ENCODE measurements around the gene FER.
"Not testable (repeated sequence)": the region's sequence is repeated elsewhere in the genome, so short reads cannot be mapped to it uniquely, and the experiment has no call there.

The FER gene

DNA sequence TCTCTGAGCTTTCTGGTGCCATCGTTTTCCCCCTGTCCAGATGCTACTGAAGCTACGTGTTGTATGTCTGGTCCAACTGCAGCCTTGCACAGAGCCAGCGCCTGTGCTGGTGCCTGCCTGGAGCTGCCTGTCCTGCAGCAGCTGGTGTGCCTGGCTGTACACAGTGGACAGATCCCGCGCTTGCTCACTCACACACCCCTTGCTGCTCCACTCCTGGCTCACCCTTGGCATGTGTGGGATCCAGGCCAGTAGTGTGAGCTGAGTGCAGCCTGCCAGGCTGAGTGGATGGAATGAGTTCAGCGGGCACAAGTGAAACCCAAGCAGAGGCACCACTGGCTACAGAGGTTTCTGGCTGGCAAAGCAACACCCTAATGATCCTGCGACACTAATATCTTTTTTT is 40.4 kb downstream of the FER start:
- H3K9me3 ChIP-seq = peaks cover 39% of the 10 kb centered on the region
- no peak overlapping the region for H3K4me3 ChIP-seq
- no peaks in the 10 kb centered on the region for H3K27me3 ChIP-seq
- H3K36me3 ChIP-seq = peaks cover 39% of the 10 kb centered on the region
- no peaks in the 10 kb centered on the region for H3K4me1 ChIP-seq
- H3K9ac ChIP-seq = no peak overlapping the region
- no peaks in the 10 kb centered on the region for H4K20me1 ChIP-seq
- no peak overlapping the region for H3K27ac ChIP-seq
- TF ChIP-seq Cebpa-rat (IDR thresholded peaks at IDR 0.05) = no peak
- no peak overlapping the region for H3K4me2 ChIP-seq

- Histone ChIP-seq H3K36me3 (peaks cover 5% of the 10 kb centered on the region; the same call in 1 of the 2 replicates), H4K20me1 (no peaks in the 10 kb centered on the region), H3K9ac (no peak overlapping the region), H3K27ac (no peak overlapping the region), H3K4me3 (no peak overlapping the region), H3K27me3 (no peaks in the 10 kb centered on the region), H3K4me2 (no peak overlapping the region), H3K9me3 (peaks cover 9% of the 10 kb centered on the region), H3K4me1 (no peaks in the 10 kb centered on the region)
- TF ChIP-seq Cebpa-rat (IDR thresholded peaks at IDR 0.05) = no peak
These were observed 45.5 kb downstream of the FER start for GRCh38 chr5:108793207-108793606.

DNA sequence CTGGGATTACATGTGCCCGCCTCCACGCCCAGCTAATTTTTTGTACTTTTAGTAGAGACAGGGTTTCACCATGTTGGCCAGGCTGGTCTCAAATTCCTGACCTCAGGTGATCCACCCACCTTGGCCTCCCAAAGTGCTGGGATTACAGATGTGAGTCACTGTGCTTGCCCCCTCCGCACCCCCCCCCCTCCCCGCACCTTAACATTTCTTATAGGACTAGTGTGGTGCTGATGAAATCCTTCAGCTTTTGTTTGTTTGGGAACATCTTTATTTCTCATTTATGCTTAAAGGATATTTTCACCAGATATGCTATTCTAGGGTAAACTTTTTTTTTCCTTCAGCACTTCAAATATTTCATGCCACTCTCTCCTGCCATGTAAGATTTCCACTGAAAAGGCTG is 46.7 kb downstream of the FER start:
- not testable (repeated sequence) for H3K27ac ChIP-seq

DNA sequence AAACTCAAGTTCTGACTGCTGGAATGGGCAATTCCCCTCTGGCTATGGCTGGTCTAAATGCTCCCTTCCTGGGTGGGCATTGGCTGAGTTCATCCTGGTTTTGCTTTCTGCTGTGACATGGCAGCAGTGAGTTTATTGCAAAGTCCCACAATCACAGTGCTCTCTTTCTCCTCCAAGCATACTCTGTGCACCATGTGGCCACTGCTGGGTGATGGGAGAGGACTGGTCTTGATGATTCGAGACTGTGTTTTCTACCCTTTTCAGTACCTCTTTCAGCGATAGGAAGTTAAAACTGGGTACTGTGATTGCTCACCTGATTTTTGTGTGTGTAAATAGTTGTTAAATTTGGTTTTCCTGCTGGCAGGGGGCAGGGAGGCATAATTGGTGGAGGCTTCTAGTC is 49.7 kb downstream of the FER start:
- no peak overlapping the region for H3K27ac ChIP-seq
- no peaks in the 10 kb centered on the region for H4K20me1 ChIP-seq
- H3K4me1 ChIP-seq = no peaks in the 10 kb centered on the region
- no peak overlapping the region for H3K9ac ChIP-seq
- no peak for TF ChIP-seq Cebpa-rat (IDR thresholded peaks at IDR 0.05)
- peaks cover 9% of the 10 kb centered on the region; the same call in 1 of the 2 replicates for H3K9me3 ChIP-seq
- H3K27me3 ChIP-seq = no peaks in the 10 kb centered on the region
- H3K36me3 ChIP-seq = peaks cover 16% of the 10 kb centered on the region; the same call in 1 of the 2 replicates
- no peak overlapping the region for H3K4me2 ChIP-seq
- no peak overlapping the region for H3K4me3 ChIP-seq

More for the DNA sequence above, 46.7 kb downstream of the FER start:
- H3K27me3 ChIP-seq, H3K9ac ChIP-seq, H3K4me3 ChIP-seq, H4K20me1 ChIP-seq, H3K4me2 ChIP-seq, H3K9me3 ChIP-seq, H3K4me1 ChIP-seq, H3K36me3 ChIP-seq: not testable (repeated sequence)

- TF ChIP-seq Cebpa-rat (IDR thresholded peaks at IDR 0.05) = no peak
- H3K4me2 ChIP-seq = no peak overlapping the region
- H3K9me3 ChIP-seq = peaks cover 15% of the 10 kb centered on the region
- peaks cover 16% of the 10 kb centered on the region; the same call in 1 of the 2 replicates for H3K36me3 ChIP-seq
- no peaks in the 10 kb centered on the region for H3K27me3 ChIP-seq
- H3K4me1 ChIP-seq = no peaks in the 10 kb centered on the region
- no peak overlapping the region for H3K4me3 ChIP-seq
- no peaks in the 10 kb centered on the region for H4K20me1 ChIP-seq
- H3K9ac ChIP-seq = no peak overlapping the region
- H3K27ac ChIP-seq = no peak overlapping the region
These were observed 50.3 kb downstream of the FER start for GRCh38 chr5:108797986-108798385.

DNA sequence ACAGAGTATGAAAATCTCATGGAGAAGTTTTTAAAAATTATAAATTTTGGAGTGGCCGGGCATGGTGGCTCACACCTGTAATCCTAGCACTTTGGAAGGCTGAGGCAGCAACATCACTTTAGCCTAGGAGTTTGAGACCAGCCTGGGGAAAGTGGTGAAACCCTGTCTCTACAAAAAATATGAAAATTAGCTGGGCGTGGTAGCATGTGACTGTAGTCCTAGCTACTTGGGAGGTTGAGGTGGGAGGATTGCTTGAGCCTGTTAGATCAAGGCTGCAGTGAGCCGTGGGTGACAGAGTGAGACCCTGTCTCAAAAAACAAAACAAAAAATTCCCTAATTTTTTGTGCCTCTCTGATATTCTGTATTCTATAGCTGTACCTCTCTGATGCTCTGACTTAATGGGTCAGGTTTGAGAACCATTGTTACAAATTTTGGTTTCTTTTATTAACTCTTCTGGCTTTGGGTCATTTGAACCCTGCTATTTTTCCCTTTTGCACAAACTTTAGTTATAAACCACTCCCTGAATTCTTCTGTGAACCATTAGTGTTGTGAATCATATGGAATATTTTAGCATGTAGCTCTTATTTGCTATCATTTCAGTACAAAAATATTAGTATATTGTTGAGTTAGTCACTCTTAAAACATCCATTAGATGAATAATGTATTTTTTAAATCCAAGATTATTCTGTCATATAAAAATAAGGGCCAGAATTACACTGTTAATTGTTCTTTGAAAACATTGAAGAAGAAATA is 51.0 kb downstream of the FER start:
- peaks cover 16% of the 10 kb centered on the region; the same call in 1 of the 2 replicates for H3K36me3 ChIP-seq
- no peak overlapping the region for H3K27ac ChIP-seq
- H3K27me3 ChIP-seq = no peaks in the 10 kb centered on the region
- no peaks in the 10 kb centered on the region for H3K4me1 ChIP-seq
- TF ChIP-seq Cebpa-rat (IDR thresholded peaks at IDR 0.05) = no peak
- no peak overlapping the region for H3K9ac ChIP-seq
- H3K9me3 ChIP-seq = peaks cover 22% of the 10 kb centered on the region
- no peak overlapping the region for H3K4me2 ChIP-seq
- no peak overlapping the region for H3K4me3 ChIP-seq
- no peaks in the 10 kb centered on the region for H4K20me1 ChIP-seq

GRCh38 chr5:108801301-108801700 is 53.6 kb downstream of the FER start:
- Histone ChIP-seq H3K36me3 (peaks cover 28% of the 10 kb centered on the region), H3K4me2 (no peak overlapping the region), H3K27me3 (no peaks in the 10 kb centered on the region), H3K4me3 (no peak overlapping the region), H3K9ac (no peak overlapping the region), H3K4me1 (no peaks in the 10 kb centered on the region), H4K20me1 (no peaks in the 10 kb centered on the region), H3K9me3 (peaks cover 41% of the 10 kb centered on the region), H3K27ac (no peak overlapping the region)
- no peak for TF ChIP-seq Cebpa-rat (IDR thresholded peaks at IDR 0.05)

DNA sequence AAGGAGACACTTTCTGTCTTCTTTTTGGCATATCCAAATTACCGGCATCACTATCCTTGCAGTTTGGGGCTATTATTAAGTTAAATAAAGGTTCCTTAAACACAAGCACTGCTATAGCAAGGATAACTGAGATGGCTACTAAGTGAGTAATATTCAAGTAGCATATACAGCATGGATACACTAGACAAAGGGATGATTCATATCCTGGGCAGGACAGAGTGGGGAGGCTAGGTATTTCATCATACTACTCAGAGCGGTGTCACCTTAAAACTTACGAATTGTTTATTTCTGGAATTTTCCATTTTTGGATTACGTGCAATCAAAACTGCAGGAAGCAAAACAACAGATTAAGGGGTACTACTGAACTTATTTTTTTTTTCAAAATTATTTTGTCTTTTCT is 54.1 kb downstream of the FER start:
- Histone ChIP-seq H3K36me3 (peaks cover 30% of the 10 kb centered on the region), H3K27me3 (no peaks in the 10 kb centered on the region), H3K4me1 (no peaks in the 10 kb centered on the region), H3K9me3 (peaks cover 45% of the 10 kb centered on the region), H3K27ac (no peak overlapping the region), H3K4me2 (no peak overlapping the region), H3K4me3 (no peak overlapping the region), H3K9ac (no peak overlapping the region), H4K20me1 (no peaks in the 10 kb centered on the region)
- no peak; the same call in 1 of the 2 replicates for TF ChIP-seq Cebpa-rat (IDR thresholded peaks at IDR 0.05)

GRCh38 chr5:108810717-108811116 is 63.0 kb downstream of the FER start:
- no peaks in the 10 kb centered on the region for H3K4me1 ChIP-seq
- H3K4me3 ChIP-seq = no peak overlapping the region
- no peak overlapping the region for H3K27ac ChIP-seq
- no peak for TF ChIP-seq Cebpa-rat (IDR thresholded peaks at IDR 0.05)
- peaks cover 17% of the 10 kb centered on the region; the same call in 1 of the 2 replicates for H3K36me3 ChIP-seq
- H3K4me2 ChIP-seq = no peak overlapping the region
- no peak overlapping the region for H3K9ac ChIP-seq
- H3K27me3 ChIP-seq = no peaks in the 10 kb centered on the region
- peaks cover 27% of the 10 kb centered on the region for H3K9me3 ChIP-seq
- no peaks in the 10 kb centered on the region for H4K20me1 ChIP-seq

- Histone ChIP-seq H3K4me3 (no peak overlapping the region), H3K4me1 (no peaks in the 10 kb centered on the region), H3K4me2 (no peak overlapping the region), H3K36me3 (peaks cover 9% of the 10 kb centered on the region; the same call in 1 of the 2 replicates), H4K20me1 (no peaks in the 10 kb centered on the region), H3K9ac (no peak overlapping the region), H3K27ac (no peak overlapping the region), H3K9me3 (peaks cover 11% of the 10 kb centered on the region), H3K27me3 (no peaks in the 10 kb centered on the region)
- no peak for TF ChIP-seq Cebpa-rat (IDR thresholded peaks at IDR 0.05)
These were observed 66.0 kb downstream of the FER start for GRCh38 chr5:108813673-108814072.
